HUES6 (cell line): Measurements from ENCODE around the gene SNF8.

Experiments
- H3K27ac ChIP-seq: 2 replicates; pipeline ENCODE4 v1.7.0; 2013; ENCODE audit warnings: low read depth, mild to moderate bottlenecking, low read length, inconsistent platforms
- H3K27me3 ChIP-seq: 2 replicates; pipeline ENCODE4 v1.6.1; 2013; ENCODE audit warnings: low read length; ENCODE audit not compliant: control insufficient read depth, insufficient read depth
- H3K36me3 ChIP-seq: 2 replicates; pipeline ENCODE4 v1.6.1; 2013; ENCODE audit warnings: low read length; ENCODE audit not compliant: control insufficient read depth, insufficient read depth
- H3K4me1 ChIP-seq: 2 replicates; pipeline ENCODE4 v1.6.1; 2013; ENCODE audit warnings: low read length; ENCODE audit not compliant: control insufficient read depth, insufficient read depth
- H3K4me3 ChIP-seq: 2 replicates; pipeline ENCODE4 v1.5.1; 2013; ENCODE audit warnings: low read depth, low read length
- H3K9ac ChIP-seq: one replicate; pipeline ENCODE4 v1.6.1; 2013; ENCODE audit warnings: mild to moderate bottlenecking, low read length
- H3K9me3 ChIP-seq: 2 replicates; pipeline ENCODE4 v1.6.1; 2013; ENCODE audit warnings: low read depth, low read length; ENCODE audit not compliant: control insufficient read depth, insufficient read depth

SNF8 gene

DNA sequence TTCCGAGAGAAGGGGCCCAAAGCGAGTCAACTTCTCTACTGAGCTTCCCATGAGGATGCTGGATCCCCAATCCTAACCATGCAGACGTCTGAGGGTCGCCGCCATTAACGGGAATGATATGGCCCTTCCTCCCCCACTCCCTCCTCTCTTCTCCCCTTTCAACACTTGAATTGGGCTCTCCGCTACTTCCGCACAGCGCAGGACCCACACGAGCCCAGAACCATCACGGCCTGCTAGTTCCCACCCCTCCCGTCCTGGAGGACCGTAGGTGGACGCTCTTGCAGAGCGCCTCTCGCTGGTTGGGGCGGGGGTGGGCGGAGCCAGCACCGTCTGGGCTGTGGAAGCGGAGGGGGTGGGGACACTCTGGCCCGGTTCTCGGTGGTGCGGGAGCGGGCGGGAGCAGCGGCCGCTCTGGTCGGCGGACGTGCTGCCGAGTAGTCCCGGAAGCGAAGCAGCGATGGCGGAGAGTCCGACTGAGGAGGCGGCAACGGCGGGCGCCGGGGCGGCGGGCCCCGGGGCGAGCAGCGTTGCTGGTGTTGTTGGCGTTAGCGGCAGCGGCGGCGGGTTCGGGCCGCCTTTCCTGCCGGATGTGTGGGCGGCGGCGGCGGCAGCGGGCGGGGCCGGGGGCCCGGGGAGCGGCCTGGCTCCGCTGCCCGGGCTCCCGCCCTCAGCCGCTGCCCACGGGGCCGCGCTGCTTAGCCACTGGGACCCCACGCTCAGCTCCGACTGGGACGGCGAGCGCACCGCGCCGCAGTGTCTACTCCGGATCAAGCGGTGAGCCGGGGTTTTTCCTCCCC, 36.4 kb downstream of the SNF8 start, which contains the start of gene UBE2Z:
Gene UBE2Z, plus strand, starts transcription at position 361 of the 797 bp plus-strand sequence. Its CDS starts 97 bp downstream, at position 458.
- peak within 1 kb of the TSS; percentile 90 for H3K27ac ChIP-seq
- no peaks in the 10 kb centered on the region for H3K27me3 ChIP-seq
- peaks cover 37% of the 10 kb centered on the region for H3K36me3 ChIP-seq
- peaks cover 12% of the 10 kb centered on the region for H3K4me1 ChIP-seq
- no peaks in the 10 kb centered on the region for H3K9me3 ChIP-seq
- H3K9ac ChIP-seq = peak within 1 kb of the TSS; percentile 84
- H3K4me3 ChIP-seq = peak within 1 kb of the TSS; percentile 61

DNA sequence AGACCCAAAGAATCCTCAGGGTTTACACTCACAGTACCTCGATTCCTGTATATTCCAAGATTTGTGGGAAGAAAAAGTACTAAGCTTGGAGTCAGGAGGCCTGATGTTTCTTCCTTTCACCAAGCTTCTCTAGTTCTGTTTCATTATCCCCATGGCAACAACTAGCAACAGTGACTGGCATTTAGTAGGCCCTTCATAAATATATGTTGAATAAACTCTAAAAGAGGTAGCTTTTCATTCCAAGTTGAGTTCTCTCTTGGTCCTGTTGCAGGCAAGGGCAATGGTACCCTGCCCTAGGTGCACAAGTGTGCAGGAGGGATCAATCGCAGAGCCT, 37.0 kb downstream of the SNF8 start:
- Histone ChIP-seq H3K27me3 (no peaks in the 10 kb centered on the region), H3K36me3 (peaks cover 31% of the 10 kb centered on the region), H3K4me1 (peaks cover 12% of the 10 kb centered on the region), H3K27ac (peak overlapping the region; percentile 75), H3K9ac (peak overlapping the region; percentile 78), H3K9me3 (no peaks in the 10 kb centered on the region), H3K4me3 (peak overlapping the region; percentile 61)

DNA sequence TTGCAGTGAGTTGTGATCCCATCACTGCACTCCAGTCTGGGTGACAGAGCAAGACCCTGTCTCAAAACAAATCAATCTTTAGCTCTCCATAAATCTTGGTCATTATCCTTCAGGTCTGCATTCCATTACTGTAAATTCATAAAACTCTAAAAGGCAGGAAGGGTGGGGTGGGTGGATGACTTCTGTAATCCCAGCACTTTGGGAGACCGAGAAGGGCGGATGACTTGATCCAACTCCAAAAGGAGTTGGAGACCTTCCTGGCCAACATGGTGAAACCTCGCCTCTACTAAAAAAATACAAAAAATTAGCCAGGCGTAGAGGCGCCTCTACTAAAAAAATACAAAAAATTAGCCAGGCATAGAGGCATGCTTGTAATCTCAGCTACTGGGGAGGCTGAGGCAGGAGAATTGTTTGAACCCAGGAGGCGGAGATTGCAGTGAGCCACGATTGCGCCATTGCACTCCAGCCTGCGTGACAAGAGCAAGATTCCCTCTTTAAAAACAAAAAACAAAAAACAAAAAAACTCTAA, 38.6 kb downstream of the SNF8 start:
- Histone ChIP-seq H3K9ac (no peak overlapping the region), H3K36me3 (peaks cover 15% of the 10 kb centered on the region), H3K4me1 (peaks cover 12% of the 10 kb centered on the region), H3K27me3 (no peaks in the 10 kb centered on the region), H3K9me3 (no peaks in the 10 kb centered on the region), H3K27ac (no peak overlapping the region), H3K4me3 (no peak overlapping the region)

- Histone ChIP-seq H3K36me3 (no peaks in the 10 kb centered on the region), H3K4me3 (no peak overlapping the region), H3K27ac (no peak overlapping the region), H3K9ac (no peak overlapping the region), H3K27me3 (no peaks in the 10 kb centered on the region), H3K9me3 (no peaks in the 10 kb centered on the region), H3K4me1 (no peaks in the 10 kb centered on the region; the same call in 1 of the 2 replicates)
These were observed 40.2 kb downstream of the SNF8 start for GRCh38 chr17:48904428-48904827.

- H3K4me3 ChIP-seq = no peak overlapping the region
- peaks cover under 1% of the 10 kb centered on the region; the same call in 1 of the 2 replicates for H3K36me3 ChIP-seq
- H3K4me1 ChIP-seq = no peaks in the 10 kb centered on the region
- no peaks in the 10 kb centered on the region for H3K27me3 ChIP-seq
- no peaks in the 10 kb centered on the region for H3K9me3 ChIP-seq
- H3K9ac ChIP-seq = no peak overlapping the region
- no peak overlapping the region for H3K27ac ChIP-seq
These were observed 41.2 kb downstream of the SNF8 start for GRCh38 chr17:48903401-48903800.

GRCh38 chr17:48901241-48901640, 43.4 kb downstream of the SNF8 start:
- H3K9ac ChIP-seq = no peak overlapping the region

GRCh38 chr17:48894886-48895285, 49.8 kb downstream of the SNF8 start:
- Histone ChIP-seq H3K4me1 (no peaks in the 10 kb centered on the region; the same call in 1 of the 2 replicates), H3K27me3 (no peaks in the 10 kb centered on the region), H3K9me3 (no peaks in the 10 kb centered on the region), H3K36me3 (peaks cover 25% of the 10 kb centered on the region), H3K4me3 (no peak overlapping the region), H3K9ac (no peak overlapping the region), H3K27ac (no peak overlapping the region)

More at GRCh38 chr17:48901241-48901640, 43.4 kb downstream of the SNF8 start:
- Histone ChIP-seq H3K27me3 (no peaks in the 10 kb centered on the region), H3K4me3 (no peak overlapping the region), H3K9me3 (no peaks in the 10 kb centered on the region), H3K27ac (no peak overlapping the region), H3K36me3 (peaks cover 7% of the 10 kb centered on the region), H3K4me1 (no peaks in the 10 kb centered on the region; the same call in 1 of the 2 replicates)

DNA sequence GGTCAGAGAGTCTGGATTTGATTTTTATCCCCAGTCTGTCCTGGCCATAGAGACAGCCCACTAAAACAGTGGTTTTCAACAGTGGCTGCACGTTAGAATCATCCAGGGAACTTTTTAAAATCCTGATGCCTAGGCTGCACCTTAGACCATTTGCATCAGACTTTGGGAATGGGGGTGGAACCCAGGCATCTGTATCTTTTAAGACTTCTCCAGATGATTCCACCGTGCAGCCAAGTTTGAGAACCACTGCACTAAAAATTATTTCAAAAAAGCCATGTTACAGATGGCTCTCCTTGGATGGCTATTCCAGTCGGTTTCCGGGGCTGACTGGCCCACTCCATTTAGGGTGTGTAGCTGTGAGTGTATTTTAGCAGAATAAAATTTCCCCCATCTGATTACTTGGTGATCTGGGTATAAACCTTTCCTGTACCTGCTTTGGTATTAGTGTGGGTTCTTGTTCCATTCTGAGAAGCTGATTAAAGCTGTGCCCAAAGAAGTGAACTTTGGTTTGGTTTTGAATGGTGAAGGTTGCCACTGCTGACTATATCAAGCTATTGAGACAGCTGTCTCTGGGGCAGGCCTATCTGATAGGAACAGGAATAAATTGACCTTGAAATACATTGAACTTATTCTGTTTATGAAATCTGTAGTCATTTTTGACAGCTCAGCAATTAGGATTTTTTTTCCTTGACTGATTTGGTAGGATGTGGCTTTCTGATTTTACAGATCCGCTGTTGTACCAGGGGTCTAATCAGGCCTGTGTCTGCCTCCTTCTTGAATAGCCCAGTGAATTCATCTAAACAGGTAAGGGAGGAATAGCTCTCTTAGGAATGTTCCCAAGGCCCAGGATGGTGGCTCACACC, 50.8 kb downstream of the SNF8 start:
- Histone ChIP-seq H3K9ac (peak overlapping the region; percentile 81), H3K36me3 (peaks cover 25% of the 10 kb centered on the region), H3K27ac (no peak overlapping the region), H3K4me1 (no peaks in the 10 kb centered on the region; the same call in 1 of the 2 replicates), H3K9me3 (no peaks in the 10 kb centered on the region), H3K4me3 (peak overlapping the region; percentile 75), H3K27me3 (no peaks in the 10 kb centered on the region)

- H3K4me1 ChIP-seq = no peaks in the 10 kb centered on the region; the same call in 1 of the 2 replicates
- H3K36me3 ChIP-seq = peaks cover 22% of the 10 kb centered on the region
- peak overlapping the region; percentile 81 for H3K9ac ChIP-seq
- H3K27ac ChIP-seq = no peak overlapping the region; the same call in 1 of the 2 replicates
- H3K9me3 ChIP-seq = no peaks in the 10 kb centered on the region
- H3K27me3 ChIP-seq = no peaks in the 10 kb centered on the region
- H3K4me3 ChIP-seq = peak overlapping the region; percentile 75
These were observed 51.5 kb downstream of the SNF8 start for GRCh38 chr17:48892940-48893645.

- no peaks in the 10 kb centered on the region for H3K27me3 ChIP-seq
- H3K36me3 ChIP-seq = peaks cover 7% of the 10 kb centered on the region
- H3K4me3 ChIP-seq = no peak overlapping the region
- peaks cover 4% of the 10 kb centered on the region; the same call in 1 of the 2 replicates for H3K4me1 ChIP-seq
- H3K27ac ChIP-seq = no peak overlapping the region
- H3K9ac ChIP-seq = no peak overlapping the region
- H3K9me3 ChIP-seq = no peaks in the 10 kb centered on the region
These were observed 54.6 kb downstream of the SNF8 start for GRCh38 chr17:48890086-48890485.
